ENCODE data around the gene HLA-DQA1. TPM values are rescaled to one million over a fixed set of nuclear protein-coding genes. Genes with fewer than 3 reads are reported as not detected.

Gene HLA-DQA1
- total RNA-seq, 1 experiment from 2014 or later = 0.86 TPM

GRCh38 chr6:32645047-32645703, 8.0 kb downstream of the HLA-DQA1 start:
- no peak overlapping the region for H3K27ac ChIP-seq (ENCODE audit: low read depth, low read length)
- DNase-seq (ENCODE audit: low read depth, low spot score) (no peak), ATAC-seq (no peak)
- H3K4me3 ChIP-seq (replicated peaks in 1 of 2; ENCODE audit: low read depth in 1 of 2, low read length in 2 of 2) = no peak overlapping the region
- H2AFZ ChIP-seq (ENCODE audit: low read depth, low read length, poor library complexity, severe bottlenecking) = no peak overlapping the region
- no peaks in the 10 kb centered on the region for H3K9me3 ChIP-seq (ENCODE audit: control insufficient read depth in 1 of 2, insufficient read depth in 1 of 2, low read depth in 1 of 2, low read length in 2 of 2)
- ChIA-PET POLR2A (no interaction called here), RAD21 (ENCODE audit: low non-redundant PET in 1 of 2, low total read pairs in 2 of 2, uncharacterized antibody in 2 of 2, unreplicated experiment in 2 of 2) (no interaction called here), CTCF (no interaction called here)
- H3K79me2 ChIP-seq (ENCODE audit: insufficient read depth, low read length) = no peaks in the 10 kb centered on the region
- no peaks in the 10 kb centered on the region for H3K4me1 ChIP-seq (ENCODE audit: control insufficient read depth in 1 of 2, insufficient read depth in 2 of 2, low read length in 2 of 2)
- H3K9ac ChIP-seq (ENCODE audit: low read length) = no peak overlapping the region
- no peaks in the 10 kb centered on the region for H3K36me3 ChIP-seq (ENCODE audit: control insufficient read depth in 1 of 2, insufficient read depth in 2 of 2, low read length in 2 of 2)
- H3K4me2 ChIP-seq (ENCODE audit: low read length) = no peak overlapping the region
- H3K27me3 ChIP-seq (ENCODE audit: insufficient read depth, low read length) = no peaks in the 10 kb centered on the region
- no peaks in the 10 kb centered on the region for H3K9me2 ChIP-seq (ENCODE audit: insufficient read depth)
- no TSS peak for BruUV-seq (replicated peaks)
- H4K20me1 ChIP-seq (ENCODE audit: insufficient read depth) = no peaks in the 10 kb centered on the region
- TF ChIP-seq POLR2AphosphoS5 (IDR thresholded peaks at IDR 0.05; ENCODE audit: low read depth, low read length) (no peak), EGR1 (IDR thresholded peaks at IDR 0.05; ENCODE audit: low read depth) (no peak), JUND (IDR thresholded peaks at IDR 0.05) (no peak), POLR2A (IDR thresholded peaks at IDR 0.05; ENCODE audit: borderline replicate concordance, extremely low read depth, insufficient read depth, insufficient read length) (no peak), ZBTB33 (IDR thresholded peaks at IDR 0.05; ENCODE audit: extremely low read depth, insufficient replicate concordance, low read length) (no peak), EZH2 (IDR thresholded peaks at IDR 0.05) (no peak), FOSL1 (IDR thresholded peaks at IDR 0.05; ENCODE audit: low read depth) (no peak), CBX3 (IDR thresholded peaks at IDR 0.05; ENCODE audit: low read depth) (no peak), ZFX (IDR thresholded peaks at IDR 0.05) (no peak), CEBPB (IDR thresholded peaks at IDR 0.05; ENCODE audit: low read depth) (no peak), MAX (IDR thresholded peaks at IDR 0.05) (no peak), SIN3A (IDR thresholded peaks at IDR 0.05; ENCODE audit: low read depth) (no peak), ELF1 (IDR thresholded peaks at IDR 0.05; ENCODE audit: borderline replicate concordance, low read depth) (no peak), YY1 (IDR thresholded peaks at IDR 0.05; ENCODE audit: extremely low read depth, insufficient replicate concordance, low read depth, low read length) (no peak), TCF7L2 (IDR thresholded peaks at IDR 0.05; ENCODE audit: borderline replicate concordance, extremely low read depth, insufficient read depth, insufficient read length) (no peak), ZNF274 (IDR thresholded peaks at IDR 0.05; ENCODE audit: low read depth, low read length) (no peak)
- TF ChIP-seq, protein P1, sequence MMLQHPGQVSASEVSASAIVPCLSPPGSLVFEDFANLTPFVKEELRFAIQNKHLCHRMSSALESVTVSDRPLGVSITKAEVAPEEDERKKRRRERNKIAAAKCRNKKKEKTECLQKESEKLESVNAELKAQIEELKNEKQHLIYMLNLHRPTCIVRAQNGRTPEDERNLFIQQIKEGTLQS (IDR thresholded peaks at IDR 0.05) = no peak
- TF ChIP-seq, protein P2, sequence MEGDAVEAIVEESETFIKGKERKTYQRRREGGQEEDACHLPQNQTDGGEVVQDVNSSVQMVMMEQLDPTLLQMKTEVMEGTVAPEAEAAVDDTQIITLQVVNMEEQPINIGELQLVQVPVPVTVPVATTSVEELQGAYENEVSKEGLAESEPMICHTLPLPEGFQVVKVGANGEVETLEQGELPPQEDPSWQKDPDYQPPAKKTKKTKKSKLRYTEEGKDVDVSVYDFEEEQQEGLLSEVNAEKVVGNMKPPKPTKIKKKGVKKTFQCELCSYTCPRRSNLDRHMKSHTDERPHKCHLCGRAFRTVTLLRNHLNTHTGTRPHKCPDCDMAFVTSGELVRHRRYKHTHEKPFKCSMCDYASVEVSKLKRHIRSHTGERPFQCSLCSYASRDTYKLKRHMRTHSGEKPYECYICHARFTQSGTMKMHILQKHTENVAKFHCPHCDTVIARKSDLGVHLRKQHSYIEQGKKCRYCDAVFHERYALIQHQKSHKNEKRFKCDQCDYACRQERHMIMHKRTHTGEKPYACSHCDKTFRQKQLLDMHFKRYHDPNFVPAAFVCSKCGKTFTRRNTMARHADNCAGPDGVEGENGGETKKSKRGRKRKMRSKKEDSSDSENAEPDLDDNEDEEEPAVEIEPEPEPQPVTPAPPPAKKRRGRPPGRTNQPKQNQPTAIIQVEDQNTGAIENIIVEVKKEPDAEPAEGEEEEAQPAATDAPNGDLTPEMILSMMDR (IDR thresholded peaks at IDR 0.05 in 2 of 3, conservative IDR thresholded peaks at IDR 0.05 in 1 of 3; ENCODE audit: borderline replicate concordance in 1 of 3, insufficient read depth in 1 of 3, low read depth in 2 of 3, low read length in 2 of 3) = no peak
- intact Hi-C loops (cut with micrococcal nuclease) = no loop called here
